Stimulated activated CD8-positive, alpha-beta memory T cell treated with anti-CD3 and anti-CD28 coated beads, Interleukin-4, amount 100 ng/mL, for 1 hour (primary cell): ENCODE measurements around the gene POLR3B.
"Not testable (repeated sequence)": the region's sequence is repeated elsewhere in the genome, so short reads cannot be mapped to it uniquely, and the experiment has no call there.

Experiments used
- DNase-seq, 2 donors: peaks; one replicate each; pipeline ENCODE4 v3.0.0-alpha.2; 2020; ENCODE audit warnings: low read depth in 2 of 2, low spot score in 1 of 2

POLR3B gene

GRCh38 chr12:106342397-106343213 is 14.9 kb upstream of the POLR3B start:
- DNase-seq: no peak

DNA sequence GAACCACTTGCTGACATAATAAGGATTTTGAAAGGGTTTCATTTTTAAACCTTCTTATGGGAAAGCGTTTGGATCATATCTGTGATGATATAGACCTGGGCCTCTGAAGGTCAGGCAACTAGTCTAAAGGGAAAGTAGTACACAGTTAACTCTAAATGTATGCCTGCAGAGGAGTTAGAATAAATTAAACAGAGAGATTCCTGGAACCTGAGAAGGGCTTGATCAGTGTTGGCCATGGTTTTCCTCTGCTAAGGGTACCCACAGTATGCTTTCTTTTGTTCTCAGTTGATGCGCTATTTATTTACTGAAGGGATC is 14.4 kb upstream of the POLR3B start:
- no peak for DNase-seq

- no peak for DNase-seq
Measured at GRCh38 chr12:106344131-106344530, 13.4 kb upstream of the POLR3B start.

DNA sequence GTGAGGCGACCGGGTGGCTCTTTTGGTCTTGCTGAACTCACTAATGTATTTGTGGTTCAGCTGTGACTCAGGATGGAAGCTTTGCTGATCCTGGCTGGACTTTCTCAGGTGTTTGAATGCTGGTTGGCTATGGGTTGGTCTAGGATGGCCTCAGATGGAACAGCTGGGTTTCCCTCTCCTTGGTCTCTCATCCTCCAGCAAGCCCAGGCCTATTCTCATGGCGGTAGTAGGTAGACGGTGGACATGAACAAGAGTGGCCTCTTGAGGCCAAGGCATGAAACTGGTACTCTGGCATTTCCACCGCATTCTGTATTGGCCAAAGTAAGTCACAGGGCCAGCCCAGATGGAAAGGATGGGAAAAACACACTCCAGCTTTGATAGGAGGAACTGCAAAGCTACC is 11.8 kb upstream of the POLR3B start:
- DNase-seq: no peak

- DNase-seq: no peak
Measured at GRCh38 chr12:106348411-106348810, 9.1 kb upstream of the POLR3B start.

DNA sequence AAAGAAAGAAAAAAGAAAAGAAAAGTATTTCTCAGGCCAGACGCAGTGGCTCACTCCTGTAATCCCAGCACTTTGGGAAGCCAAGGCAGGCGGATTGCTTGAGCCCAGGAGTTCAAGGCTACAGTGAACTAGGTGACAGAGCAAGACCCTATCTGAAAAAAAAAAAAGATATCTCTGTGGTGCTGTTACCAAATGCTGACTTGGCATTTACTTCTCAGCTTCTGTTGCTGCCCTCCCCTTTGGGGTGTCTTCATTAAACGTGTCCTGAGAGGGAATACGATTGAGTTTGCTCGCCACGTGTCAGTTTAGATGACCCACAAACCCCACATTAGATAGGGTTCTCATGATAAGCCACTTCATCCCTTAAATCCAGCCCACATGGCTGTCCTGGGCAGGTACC is 4.4 kb upstream of the POLR3B start:
- DNase-seq: no peak

- no peak for DNase-seq
Measured at GRCh38 chr12:106358396-106359241, 1.1 kb downstream of the POLR3B start.

DNA sequence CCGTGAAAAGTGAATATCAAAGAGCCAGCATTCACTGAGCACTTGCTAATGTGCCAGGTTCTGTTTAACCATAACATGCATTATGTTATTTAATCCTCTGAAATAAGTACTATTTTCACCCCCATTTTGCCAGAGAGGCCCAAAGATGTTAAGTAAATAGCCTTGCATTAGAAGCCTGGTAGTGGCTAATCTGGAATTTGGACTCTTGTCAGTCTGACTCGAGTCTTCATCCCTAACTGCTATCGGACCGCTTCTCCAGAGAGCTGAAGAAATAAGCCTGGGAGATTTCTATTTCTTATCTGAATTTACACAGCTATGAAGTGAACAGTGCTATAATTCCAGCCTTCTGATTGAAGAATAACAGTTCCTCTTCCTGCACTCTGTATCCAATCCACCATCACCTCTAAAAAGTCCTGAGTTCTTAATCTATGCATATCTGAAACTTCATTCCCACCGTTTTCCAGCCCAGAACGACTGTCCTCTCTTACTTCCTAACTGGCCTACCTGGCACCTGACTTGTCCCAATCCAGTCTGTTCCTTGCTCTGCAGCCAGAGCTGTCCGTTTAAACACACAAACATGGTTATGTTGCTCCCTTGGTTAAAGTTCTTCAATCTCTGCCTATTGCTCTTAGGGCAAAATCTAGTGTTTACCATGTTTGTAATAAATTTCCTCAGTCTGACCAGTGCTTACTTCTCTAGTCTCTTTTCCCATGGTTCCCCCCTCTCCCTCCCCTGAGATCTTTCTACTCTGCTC is 2.3 kb downstream of the POLR3B start:
- no peak for DNase-seq

DNA sequence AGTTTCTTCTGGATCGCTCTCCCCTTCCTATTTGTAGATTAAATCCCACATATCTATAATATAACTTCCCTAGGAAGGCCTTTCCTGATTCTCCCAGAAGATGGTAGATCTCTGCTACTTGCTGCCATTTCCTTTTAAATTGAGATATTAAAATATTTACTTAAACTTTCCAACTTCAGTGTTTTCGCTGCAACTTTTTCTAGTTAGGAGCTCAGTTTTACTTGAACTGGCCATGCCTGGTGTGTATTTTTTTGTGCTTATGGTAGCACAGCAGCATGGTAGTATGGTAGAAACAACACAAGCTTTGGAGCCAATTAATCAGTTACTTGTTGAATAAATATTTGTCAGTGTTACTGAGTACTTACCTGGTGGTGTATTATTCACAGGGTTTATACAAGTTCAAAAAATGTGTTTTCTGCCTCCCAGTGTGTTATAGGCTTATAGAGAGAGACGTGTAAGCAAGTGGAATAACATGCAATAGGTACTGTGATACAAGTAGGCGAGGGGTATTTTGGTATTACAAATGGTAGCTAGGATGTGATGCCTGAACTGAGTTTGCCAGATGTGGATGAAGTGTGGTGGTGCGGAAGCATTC is 2.9 kb downstream of the POLR3B start:
- no peak for DNase-seq

GRCh38 chr12:106362971-106363370 is 5.4 kb downstream of the POLR3B start:
- no peak for DNase-seq

- DNase-seq: no peak
Measured at GRCh38 chr12:106364261-106364660, 6.7 kb downstream of the POLR3B start.

DNA sequence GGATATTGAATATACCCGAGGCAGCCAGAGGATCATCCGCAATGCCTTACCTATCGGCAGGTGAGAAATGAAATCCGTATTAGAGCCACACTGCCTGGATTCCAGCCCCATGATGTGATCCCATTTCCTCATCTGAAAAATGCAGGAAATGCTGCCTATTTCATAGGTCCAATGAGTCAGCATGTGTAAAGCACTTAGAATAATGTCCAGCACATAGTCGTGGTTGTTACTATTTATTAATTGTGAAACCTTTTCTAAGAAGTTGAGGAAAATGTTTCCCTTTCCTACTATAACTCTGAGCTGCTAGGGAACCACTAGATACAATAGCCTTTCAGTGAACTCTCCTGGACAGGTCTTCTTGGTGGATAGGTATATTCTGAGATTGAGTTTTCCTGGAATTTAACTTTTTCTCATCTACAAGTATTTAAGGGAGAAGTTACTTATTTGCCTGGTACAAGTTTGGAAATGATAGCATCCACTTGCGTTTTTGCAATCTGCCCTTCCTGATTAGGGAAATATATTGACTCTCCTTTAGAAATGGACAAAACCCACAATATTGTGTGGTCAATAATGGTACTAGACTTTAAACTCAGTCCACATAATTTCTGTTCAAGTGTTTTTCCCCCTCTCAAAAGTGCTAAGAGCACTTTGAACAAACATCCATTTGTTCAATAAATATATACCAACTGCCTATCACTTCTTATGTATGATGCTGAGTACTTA is 12.2 kb downstream of the POLR3B start:
- no peak for DNase-seq

- no peak for DNase-seq
Measured at GRCh38 chr12:106378788-106379187, 21.2 kb downstream of the POLR3B start.

- DNase-seq: no peak
Measured at GRCh38 chr12:106380954-106381353, 23.4 kb downstream of the POLR3B start.

DNA sequence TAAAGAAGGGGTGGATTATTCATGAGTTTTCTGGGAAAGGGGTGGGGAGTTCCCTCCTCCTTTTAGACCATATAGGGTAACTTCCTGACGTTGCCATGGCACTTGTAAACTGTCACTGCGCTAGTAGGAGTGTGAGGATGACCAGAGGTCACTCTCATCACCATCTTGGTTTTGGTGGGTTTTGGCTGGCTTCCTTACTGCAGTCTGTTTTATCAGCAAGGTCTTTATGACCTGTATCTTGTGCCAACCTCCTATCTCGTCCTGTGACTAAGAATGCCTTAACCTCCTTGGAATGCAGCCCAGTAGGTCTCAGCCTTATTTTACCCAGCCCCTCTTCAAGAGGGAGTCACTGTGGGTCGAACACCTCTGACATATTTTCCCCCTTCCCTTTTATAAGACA is 24.3 kb downstream of the POLR3B start:
- DNase-seq: not testable (repeated sequence)

GRCh38 chr12:106386813-106387535 is 29.4 kb downstream of the POLR3B start:
- DNase-seq: no peak

DNA sequence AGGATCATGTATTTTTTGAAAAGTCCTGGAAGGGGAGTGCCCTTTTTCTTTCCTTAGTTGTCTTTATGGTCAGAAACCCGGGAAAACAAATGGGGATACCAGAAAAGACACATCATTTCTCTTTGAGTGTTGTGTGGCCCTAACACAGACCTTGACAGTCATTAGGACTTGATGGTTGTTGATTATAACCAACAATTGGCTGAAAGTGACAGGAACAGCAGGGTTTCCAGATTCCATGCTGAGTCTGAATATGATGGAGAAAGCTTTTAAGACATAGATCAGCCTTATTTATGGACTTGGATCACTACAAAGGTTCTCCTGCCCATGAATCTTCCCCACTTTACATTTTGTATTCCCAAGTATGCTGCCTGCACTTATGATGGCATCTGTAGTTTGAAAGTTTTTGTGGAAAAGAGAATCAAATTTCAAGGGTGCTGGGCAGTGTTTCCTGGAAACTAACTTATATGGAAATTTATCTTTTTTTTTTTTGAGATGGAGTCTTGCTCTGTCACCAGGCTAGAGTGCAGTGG is 30.4 kb downstream of the POLR3B start:
- DNase-seq: no peak

DNA sequence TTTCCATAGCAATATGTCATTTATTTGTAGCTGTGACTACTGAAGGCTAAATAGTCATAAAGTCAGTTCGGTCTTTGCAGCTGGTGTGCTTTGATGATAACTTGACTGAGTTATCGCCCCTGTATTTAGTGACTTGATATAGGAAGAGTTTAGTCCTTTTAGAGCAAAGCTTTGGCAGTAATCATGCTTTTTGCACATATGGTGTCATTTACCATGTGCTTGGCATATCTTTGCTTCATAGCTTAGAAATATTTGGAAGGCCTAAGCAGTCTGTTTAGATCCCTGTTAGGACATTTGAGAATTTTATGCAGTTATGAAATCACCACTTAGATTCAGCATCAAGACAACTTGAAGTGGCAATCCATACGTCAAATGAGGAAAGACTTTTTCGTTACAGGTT is 31.6 kb downstream of the POLR3B start:
- DNase-seq: no peak

- no peak for DNase-seq
Measured at GRCh38 chr12:106392759-106393158, 35.2 kb downstream of the POLR3B start.

DNA sequence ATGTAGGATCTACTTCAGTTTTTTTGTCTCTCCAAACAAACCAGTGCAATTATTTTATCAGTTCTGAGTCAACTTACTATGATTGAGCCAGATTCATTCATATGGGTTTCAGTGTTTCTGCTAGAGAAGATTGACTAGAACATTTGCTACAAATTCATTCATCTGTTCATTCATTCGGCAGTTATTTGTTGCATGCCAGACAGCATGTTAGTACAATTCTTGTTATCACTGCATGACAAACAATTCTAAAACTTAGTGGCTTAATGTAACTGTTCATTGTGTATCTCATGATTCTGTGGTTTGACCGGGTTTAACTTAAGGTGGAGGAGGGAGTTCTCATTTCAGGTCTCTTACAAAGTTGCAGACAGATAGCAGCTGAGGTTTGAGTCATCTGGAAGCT is 52.3 kb downstream of the POLR3B start:
- no peak for DNase-seq
